HS-27A (cell line): ENCODE results near the gene PROK1.
"Not testable (repeated sequence)": the region's sequence is repeated elsewhere in the genome, so short reads cannot be mapped to it uniquely, and the experiment has no call there.

Experiments used
- DNase-seq: peaks from one replicate; pipeline ENCODE4 v3.0.0-alpha.2; 2012; ENCODE audit warnings: low read depth, missing footprints

Gene PROK1

DNA sequence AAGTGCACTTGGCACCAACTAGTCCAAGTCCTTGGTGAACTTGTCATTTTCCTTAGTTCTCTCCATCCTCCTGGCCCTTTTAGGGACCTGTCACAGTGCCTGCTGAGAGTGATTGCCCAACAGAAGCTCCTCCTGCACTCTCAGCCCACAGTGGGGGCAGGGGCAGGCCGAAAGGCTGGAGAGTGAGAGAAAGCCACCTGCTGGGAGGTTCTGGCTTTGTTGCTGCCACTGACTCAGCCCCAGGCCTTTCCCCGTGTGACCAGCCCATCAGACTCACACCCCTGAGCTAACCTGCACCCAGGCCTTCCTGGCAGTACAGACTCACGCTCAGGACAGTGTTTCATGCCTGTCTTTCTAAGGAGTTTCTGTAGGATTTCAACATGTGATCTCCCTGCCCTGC is 17.1 kb upstream of the PROK1 start:
- no peak for DNase-seq

- DNase-seq, result no peak
These were observed 16.0 kb upstream of the PROK1 start for GRCh38 chr1:110434946-110435345.

DNA sequence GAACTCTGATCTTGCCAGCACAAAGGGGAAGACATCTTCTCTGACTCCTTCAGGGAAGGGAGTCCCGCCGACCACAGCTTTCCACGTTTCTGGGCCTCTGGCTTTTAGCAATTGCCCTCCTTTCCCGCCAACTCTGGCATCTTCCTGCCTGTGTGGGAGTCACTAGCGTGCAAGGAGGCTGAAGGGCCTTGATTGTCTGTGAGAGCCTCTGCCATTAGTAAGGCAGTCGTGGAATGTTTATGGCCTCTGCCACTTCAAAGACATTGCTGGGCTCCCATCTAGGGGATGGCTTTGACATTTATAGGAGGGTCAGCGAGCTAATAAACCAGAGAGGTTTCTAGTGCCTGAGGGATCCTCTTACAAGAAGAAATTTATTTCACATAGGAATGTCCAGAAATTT is 14.3 kb upstream of the PROK1 start:
- no peak for DNase-seq

DNA sequence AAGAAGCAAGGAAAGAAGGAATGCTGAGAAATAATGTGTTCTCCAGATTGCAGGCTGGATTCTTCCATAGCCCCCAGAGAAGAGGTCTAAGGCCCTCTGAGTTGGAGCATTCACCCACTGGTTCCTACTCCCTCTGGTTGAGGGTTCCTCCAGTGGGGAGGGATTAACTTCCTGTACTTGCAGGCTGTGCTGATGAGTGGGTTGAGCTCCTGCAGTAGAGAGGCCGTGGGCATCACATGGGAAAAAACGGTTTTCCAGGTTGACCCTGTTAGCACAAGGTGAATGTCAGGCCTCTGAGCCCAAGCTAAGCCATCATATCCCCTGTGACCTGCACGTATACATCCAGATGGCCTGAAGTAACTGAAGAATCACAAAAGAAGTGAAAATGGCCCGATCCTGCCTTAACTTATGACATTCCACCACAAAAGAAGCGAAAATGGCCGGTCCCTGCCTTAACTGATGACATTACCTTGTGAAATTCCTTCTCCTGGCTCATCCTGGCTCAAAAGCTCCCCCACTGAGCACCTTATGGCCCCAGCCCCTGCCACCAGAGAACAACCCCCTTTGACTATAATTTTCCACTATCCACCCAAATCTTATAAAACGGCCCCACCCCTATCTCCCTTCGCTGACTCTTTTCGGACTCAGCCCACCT is 13.2 kb upstream of the PROK1 start:
- DNase-seq, result not testable (repeated sequence)

- no peak for DNase-seq
These were observed 12.1 kb upstream of the PROK1 start for GRCh38 chr1:110438893-110439292.

GRCh38 chr1:110439873-110440272 is 11.1 kb upstream of the PROK1 start:
- DNase-seq, result not testable (repeated sequence)

- DNase-seq, result no peak
These were observed 10.1 kb upstream of the PROK1 start for GRCh38 chr1:110440877-110441276.

GRCh38 chr1:110441888-110442287 is 9.1 kb upstream of the PROK1 start:
- no peak for DNase-seq

GRCh38 chr1:110443451-110443850 is 7.5 kb upstream of the PROK1 start:
- DNase-seq, result no peak

DNA sequence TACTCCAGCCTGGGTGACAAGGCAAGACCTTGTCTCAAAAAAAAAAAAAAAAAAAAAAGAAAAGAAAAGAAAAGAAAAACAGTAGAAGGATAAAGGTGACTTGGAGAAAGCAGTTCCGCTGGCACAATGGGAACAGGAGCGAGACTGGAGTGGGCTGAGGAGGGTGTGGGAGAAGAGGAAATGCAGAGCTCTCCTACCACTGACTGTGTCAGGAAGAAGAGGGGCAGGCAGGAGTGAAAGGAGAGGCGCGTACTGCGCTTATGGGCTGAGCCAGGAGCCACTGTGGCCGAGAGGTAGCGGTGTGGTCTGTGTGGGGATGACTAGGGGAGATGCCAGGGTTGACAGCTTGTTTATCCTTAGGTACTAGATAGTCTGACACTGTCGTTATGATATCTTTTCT is 6.4 kb upstream of the PROK1 start:
- no peak for DNase-seq

DNA sequence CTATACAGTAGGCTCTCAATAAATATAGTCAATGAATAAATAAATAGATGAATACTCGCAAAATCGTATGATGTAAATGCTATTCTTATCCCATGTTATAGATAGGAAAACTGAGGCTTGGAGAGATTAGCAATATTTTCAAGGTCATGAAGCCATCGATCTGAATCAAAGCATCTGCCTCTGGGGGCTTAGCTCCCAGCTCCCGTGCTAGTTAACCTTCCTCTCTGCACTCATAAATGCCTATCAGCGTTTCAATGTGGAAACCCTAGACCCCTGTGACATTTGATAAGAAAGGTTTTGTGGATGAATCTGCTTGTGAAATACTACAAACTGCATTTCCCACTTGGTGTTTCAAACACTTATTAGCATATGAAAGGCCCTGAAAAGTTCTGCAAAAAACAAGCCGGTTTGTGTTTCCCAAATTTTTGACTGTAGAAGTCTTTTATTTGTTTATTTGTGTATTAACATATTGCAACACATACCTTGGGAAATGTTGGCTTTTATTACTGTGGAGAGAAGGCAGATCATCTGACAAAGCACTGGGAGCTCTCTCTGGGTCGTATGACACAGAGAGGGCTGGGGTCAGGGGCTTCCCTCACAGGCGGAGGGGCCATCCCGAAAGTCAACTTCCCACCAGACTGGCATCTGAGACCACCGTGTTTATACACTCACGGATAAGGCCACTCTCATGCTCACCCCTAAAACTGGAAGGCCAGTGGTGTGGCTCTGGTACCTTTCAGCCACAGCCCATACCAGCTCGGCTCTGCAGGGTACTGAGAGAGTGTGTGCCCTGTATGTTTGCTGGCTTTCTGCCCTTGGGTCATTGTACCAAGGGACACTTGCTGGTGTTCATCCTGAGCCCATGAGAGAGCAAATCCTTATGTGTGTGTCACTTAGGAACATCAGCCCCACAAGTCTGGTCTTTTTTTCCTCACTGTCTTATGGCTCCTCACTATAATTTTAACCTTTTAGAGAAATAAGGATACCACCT is 993 bp upstream of the PROK1 start:
- no peak for DNase-seq

DNA sequence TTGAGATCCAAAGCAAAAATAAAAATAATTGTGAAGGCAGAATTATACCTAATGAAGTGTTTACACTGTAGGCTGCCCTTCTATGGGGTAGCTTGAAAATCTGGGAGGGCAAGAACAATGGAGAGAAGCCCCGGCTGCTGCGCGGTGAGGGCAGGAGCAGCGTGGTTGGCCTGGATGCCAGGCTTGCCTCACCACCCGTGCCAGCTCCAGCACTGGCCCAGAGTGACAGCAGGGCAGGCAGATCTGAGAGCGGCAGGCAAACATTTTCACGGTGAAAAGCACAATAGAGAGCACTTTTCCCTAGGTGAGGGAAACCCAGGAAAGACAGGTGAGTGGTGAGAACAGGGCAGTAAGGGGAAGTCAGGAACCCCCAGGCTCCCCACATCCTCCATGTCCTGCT is 1.4 kb downstream of the PROK1 start:
- no peak for DNase-seq

DNA sequence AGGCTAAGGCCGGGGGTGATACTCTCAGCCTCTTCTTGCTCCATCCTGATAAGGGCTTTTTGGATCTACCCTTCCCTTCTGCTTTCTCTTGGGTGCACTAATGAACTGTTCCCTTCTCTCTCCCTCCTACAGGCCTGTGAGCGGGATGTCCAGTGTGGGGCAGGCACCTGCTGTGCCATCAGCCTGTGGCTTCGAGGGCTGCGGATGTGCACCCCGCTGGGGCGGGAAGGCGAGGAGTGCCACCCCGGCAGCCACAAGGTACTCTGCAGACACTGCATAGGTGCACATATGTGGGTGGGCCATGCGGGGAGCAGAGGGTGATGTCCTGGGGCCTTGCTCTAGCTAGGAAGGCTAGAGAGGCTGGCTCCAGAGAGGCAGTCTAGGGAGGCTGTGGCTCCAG is 2.9 kb downstream of the PROK1 start:
- no peak for DNase-seq

GRCh38 chr1:110454328-110454727 is 3.4 kb downstream of the PROK1 start:
- DNase-seq, result no peak

DNA sequence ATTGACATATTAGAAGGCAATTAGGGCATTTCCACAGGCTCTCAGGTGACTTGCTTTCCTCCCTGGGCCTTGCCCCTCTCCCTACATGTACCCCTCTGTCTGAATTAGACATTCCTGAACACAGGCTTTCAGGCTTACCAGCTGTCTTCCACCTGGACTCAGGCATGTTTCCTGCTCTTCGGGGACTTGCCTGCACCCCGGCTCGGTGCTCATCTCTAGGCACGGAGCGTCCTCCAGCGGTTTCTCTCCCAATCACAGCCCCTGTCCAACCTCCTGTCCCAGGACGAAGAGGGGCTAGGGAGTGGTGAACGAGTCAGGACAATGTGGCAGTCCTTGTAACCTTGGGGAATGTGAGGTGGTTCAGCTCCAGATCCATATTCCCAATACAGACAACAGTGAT is 4.2 kb downstream of the PROK1 start:
- no peak for DNase-seq

- no peak for DNase-seq
These were observed 6.3 kb downstream of the PROK1 start for GRCh38 chr1:110457206-110457605.

DNA sequence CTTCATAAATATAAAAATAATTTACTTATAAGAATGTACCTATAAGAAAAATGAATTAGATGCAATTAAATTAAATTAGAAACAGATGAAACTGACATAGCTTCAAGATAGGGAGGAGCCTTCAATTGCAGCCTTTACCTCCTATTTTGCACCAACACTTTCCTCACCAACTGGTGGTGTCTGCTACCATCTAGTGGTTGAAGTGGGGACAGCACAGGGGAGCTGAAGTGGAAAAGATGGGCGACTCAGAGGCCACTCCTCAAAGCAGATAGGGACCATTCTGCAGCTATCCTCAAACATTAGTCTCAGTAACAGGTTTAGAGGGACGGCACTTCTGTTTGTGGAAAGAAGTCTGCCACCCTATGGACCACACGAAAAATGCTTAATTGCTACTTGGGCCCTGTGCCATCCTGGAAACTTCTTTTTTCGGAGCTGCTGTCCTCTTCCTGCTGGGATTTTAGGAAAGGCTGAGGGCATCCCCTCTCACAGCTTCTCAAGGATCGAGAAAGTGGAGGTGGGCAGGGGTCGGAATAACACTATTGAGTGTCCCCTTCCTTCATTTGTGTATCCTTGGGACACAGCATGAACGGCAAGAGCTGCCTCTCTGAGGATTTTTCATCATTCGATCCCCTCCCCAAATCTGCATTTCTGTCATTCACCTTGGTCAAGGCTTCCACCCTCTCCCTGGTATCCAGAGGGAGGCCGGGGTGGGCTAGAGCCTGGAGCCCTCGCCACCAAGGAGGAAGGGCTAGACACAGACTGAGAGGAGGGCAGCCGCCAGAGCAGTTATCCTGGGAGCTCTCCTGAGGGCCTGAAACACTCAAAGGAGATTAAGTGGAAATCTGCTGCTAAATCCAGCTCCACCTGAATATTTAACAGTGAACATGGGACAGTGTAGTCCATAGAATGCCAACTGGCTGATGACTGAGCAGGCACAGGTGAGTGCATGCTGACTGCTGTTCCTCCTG is 9.6 kb downstream of the PROK1 start:
- peak; percentile 39 for DNase-seq

DNA sequence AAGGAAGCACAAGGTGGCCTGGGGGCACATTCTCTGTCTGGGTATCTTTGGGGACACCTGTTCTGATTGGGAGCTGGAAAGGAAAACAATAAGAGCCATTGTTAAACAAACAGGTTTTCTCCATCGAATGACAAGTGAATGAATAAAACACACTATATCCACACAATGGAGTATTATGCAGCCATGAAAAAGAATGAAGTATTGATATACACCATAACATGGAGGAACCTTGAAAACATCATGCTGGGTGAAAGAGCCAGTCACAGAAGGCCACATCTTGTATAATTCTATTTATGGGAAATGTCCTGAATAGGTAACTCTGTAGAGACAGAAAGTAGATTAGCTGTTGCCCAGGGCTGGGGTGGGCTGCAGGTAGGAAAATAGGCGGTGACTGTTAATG is 11.1 kb downstream of the PROK1 start:
- DNase-seq, result no peak

DNA sequence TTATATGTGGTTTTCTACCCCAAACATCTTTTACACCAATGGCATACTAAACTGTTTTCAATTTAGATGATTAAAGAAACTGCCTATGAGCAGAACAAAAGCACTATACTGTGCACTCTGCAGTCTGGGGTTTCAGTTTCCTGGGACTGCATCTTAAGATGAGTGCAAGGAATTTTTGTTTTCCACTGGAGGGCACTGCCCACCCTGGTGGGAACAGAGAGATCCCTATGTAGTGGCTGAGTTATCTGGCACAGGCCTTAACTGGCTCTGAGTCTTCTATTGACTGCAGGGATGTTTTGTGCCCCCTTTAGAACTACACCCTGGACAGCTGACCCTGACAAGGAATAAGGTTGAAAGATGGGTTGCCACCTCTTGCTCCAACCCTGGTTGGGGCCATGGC is 12.0 kb downstream of the PROK1 start:
- DNase-seq, result no peak

DNA sequence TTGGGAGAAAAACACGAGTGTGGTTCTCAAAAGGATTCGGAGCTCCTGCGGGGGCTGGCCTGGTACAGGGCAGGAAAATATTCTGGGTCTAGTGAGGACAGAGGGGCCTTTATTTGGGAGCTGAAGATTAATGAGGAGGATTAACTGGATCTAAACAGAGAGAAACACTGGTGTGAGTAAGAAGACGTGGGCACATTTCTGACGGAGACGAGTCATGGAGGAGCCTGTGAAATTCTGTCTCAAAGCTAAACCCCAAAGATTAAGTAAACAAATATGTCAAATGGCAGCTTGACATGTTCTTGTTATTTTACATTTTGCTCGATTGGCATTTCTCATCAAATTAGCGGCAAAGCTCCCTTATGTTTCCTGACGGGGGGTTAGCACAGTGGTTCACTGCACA is 12.8 kb downstream of the PROK1 start:
- no peak for DNase-seq

DNA sequence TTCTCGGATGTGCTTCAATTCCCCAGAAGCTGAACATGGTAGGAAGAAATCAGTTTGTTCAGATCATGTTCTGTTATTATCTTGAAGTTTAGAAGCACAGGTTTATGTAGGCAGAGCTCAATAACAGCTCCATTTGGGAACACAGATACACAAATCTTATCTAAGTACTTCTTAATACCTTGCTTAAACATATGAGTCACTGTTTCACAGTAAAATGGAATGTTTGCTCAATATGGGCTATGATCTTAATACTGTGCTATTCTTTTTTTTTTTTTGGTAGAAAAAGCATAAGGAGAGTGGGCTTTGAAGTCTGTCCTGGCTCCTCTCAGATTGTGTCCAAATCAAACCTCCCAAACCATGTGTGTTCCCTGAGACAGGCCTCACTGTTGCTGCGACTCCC is 13.4 kb downstream of the PROK1 start:
- DNase-seq, result no peak
